ENCODE measurements around the gene PRKG1.

The PRKG1 gene

DNA sequence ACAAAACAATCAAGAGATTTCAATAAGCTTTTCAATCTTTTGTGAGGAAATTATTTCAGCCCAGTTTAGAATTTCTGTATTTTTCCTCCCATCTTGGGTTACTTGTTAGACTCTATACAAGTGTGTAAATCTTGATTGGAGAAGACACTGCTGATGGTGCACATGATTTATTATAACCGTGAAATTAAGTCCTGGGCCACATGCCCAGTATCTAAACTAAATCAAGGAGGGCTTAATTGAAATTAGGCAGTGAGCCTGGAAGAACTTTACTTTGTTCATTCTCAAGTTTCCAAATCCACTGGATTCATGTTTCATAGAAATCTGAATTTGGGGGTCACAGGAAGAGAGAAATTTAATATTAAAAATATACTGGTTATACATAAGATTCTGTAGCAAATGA, 580.6 kb downstream of the PRKG1 start:
- TF ChIP-seq, protein P1, sequence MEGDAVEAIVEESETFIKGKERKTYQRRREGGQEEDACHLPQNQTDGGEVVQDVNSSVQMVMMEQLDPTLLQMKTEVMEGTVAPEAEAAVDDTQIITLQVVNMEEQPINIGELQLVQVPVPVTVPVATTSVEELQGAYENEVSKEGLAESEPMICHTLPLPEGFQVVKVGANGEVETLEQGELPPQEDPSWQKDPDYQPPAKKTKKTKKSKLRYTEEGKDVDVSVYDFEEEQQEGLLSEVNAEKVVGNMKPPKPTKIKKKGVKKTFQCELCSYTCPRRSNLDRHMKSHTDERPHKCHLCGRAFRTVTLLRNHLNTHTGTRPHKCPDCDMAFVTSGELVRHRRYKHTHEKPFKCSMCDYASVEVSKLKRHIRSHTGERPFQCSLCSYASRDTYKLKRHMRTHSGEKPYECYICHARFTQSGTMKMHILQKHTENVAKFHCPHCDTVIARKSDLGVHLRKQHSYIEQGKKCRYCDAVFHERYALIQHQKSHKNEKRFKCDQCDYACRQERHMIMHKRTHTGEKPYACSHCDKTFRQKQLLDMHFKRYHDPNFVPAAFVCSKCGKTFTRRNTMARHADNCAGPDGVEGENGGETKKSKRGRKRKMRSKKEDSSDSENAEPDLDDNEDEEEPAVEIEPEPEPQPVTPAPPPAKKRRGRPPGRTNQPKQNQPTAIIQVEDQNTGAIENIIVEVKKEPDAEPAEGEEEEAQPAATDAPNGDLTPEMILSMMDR (IDR thresholded peaks at IDR 0.05; ENCODE audit: low read depth, low read length): no peak
- H3K4me3 ChIP-seq (ENCODE audit: low read depth, low read length): no peak overlapping the region

DNA sequence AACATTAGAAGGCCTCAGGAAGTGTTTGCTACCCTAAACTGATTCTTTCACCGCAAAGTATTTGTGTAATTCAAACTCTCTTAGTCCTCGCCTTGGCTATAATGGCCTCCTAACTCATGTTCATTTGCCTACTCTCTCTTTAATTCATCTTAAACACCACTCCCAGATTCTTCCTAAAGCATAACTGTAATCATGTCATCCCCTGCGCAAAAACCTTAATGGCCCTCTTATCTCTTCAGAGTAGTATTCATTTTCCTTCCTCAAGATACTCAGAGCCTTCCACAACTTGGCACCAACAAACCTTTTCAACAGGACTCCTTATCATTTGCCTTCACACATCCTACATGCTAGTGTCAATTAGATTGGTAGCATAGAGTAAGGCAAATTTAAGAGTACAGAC, 582.2 kb downstream of the PRKG1 start:
- no peak overlapping the region for H3K4me3 ChIP-seq (ENCODE audit: low read depth, low read length)
- TF ChIP-seq, protein P1 (IDR thresholded peaks at IDR 0.05; ENCODE audit: low read depth, low read length): no peak

DNA sequence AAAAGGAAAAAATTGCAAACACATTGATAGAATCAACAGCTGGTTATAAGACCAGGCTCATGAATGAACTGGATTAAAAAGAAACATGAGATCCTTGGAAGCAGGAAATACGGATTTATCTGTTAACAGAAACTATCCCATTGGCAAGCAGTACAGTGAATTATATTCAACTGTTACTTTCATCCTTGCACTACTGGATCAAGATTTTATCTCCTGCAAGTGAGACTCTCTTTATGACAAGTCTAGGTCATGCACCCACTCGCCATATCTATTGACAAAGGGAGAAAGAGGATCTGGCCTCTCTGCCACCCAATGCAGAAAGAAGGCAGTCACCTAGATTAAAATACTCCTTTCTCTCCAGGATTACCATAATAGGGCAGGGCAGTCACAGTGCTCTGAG, 583.7 kb downstream of the PRKG1 start:
- TF ChIP-seq, protein P1 (IDR thresholded peaks at IDR 0.05; ENCODE audit: low read depth, low read length): no peak
- H3K4me3 ChIP-seq (ENCODE audit: low read depth, low read length): no peak overlapping the region

DNA sequence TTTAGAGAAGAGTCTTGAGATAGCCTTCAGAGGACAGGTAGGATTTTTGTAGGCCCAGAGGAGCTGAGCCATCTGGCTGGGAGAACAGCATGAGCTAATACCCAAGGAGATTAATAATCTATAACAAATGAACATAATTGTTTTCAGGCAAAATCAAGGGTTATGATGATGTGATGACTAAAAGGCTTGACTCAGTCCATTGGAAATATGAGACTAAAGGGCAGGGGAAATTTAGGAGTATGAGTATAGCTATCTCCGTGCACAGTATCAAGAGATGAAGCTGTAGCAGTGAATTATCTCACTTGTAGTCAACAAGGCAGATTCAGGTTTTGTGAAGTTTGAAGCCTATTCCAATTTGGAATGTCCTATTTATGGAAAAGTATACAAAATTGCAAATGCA, 585.1 kb downstream of the PRKG1 start:
- TF ChIP-seq, protein P1 (IDR thresholded peaks at IDR 0.05; ENCODE audit: low read depth, low read length): no peak

DNA sequence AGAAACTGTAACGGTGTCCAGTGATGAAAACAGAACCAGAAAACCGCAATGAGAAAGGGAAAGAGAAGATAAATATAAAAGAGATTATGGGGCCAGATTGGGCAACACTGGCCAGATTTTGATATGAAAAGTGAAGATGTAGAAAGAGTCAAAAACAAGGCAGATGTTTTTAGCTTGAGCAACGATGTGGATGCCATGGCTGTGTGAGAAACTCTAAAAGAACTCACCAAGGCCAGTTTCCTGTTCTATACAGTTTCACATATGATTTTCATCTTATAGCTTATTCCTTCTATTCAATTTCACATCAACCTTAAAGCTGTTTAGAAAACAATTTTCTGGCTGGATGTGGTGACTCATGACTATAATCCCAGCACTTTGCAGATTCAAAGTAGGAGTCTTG, 588.8 kb downstream of the PRKG1 start:
- TF ChIP-seq, protein P1 (IDR thresholded peaks at IDR 0.05; ENCODE audit: low read depth, low read length): no peak
- H3K4me3 ChIP-seq (ENCODE audit: low read depth, low read length): no peak overlapping the region

More for the DNA sequence above, 585.1 kb downstream of the PRKG1 start:
- no peak overlapping the region for H3K4me3 ChIP-seq (ENCODE audit: low read depth, low read length)

DNA sequence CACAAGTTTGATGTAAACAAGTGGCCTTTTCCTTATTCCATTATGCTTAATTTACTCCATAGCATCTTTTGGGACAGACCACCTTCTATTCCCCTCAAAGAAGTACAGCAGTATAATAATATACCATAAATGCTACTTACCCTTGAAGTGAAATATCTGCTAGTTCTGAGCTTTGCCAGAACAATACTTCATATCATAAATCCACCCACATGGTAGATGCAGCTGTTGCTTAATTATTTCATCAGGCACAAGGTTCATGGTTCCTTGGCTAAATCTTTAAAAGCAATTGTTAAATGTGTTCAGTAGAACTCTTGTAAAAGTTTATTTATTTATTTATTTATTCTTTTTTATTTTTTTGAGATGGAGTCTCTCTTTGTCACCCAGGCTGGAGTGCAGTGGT, 592.2 kb downstream of the PRKG1 start:
- H3K4me3 ChIP-seq (ENCODE audit: low read depth, low read length): no peak overlapping the region
- TF ChIP-seq, protein P1 (IDR thresholded peaks at IDR 0.05; ENCODE audit: low read depth, low read length): no peak

DNA sequence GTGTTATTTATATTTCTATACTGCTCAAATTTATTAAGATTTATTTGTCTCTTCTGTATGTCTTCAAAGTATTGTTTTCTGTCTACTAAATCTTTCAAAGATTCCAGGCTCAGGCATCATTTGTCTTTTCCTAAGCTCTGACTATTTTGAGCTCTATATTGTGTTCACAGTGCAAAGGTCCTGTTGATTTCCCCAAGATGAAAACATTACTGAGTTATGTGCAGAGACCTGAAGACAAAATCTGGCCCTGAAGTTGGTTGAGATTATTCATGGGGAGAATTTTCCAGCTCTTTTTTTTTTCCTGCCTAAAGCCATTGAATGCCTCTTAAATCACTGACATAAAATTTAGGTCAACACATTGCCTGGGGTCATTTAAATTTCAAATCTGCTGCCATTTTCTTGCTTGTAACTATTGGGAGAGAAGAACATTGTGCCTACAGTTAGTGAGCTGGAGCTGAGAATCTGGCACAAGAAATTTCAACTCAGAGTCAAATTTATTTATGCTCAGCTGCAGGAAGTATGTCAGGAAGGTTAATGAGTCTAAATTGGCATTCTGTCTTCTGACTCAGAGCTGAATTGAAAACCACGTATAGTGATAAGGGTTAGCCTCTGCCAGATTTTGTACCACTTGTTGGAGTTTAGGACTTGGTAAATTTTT, 593.5 kb downstream of the PRKG1 start:
- TF ChIP-seq, protein P1 (IDR thresholded peaks at IDR 0.05; ENCODE audit: low read depth, low read length): no peak

More for the DNA sequence above, 593.5 kb downstream of the PRKG1 start:
- H3K4me3 ChIP-seq (ENCODE audit: low read depth, low read length): no peak overlapping the region
